ENCODE results near the gene KIF18B. TPM values are rescaled to one million over a fixed set of nuclear protein-coding genes. Genes with fewer than 3 reads are reported as not detected.

The KIF18B gene
- total and polyA plus RNA-seq, 7 donors: 0.01 to 0.17 (median 0.07) TPM; not detected in 2

DNA sequence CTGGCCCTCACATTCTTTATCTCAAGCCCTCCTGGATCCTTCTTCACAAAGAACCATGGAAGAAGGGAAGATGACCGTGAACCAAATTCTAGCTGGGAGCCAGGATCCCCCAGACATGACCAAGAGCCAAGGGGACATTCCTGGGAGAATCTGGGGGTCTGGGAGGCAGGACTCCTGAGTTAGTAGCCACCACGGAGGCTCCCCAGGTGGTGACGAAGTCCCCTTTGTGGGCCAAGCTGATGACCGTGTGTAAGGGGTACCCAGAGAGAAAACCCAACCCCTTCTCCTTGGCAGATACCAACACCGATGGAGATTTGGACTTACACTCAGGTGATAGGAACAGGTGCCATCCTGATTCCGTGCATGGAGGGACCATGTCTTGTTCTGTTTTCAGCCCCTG, 25.4 kb downstream of the KIF18B start:
- no peaks in the 10 kb centered on the region for H3K4me1 ChIP-seq
- DNase-seq (no peak), ATAC-seq (no peak)
- intact Hi-C loops (cut with DNase I): loop anchor here in 1 of 2 donors (5.0 to 10.0 kb wide), 2 partner anchors 210 to 273 kb away; partner anchors contain the start of gene PLCD3
- 80 to 87% (median 80%) methylated on average over 6 of the region's 6 CpGs for WGBS, 3 donors
- no peaks in the 10 kb centered on the region for H3K9me3 ChIP-seq
- no peaks in the 10 kb centered on the region for H3K36me3 ChIP-seq (ENCODE audit: insufficient read depth in 1 of 2, low read depth in 1 of 2)
- H3K27me3 ChIP-seq (ENCODE audit: insufficient read depth in 3 of 3, low read length in 2 of 3): no peaks in the 10 kb centered on the region
- no peak overlapping the region for H3K4me3 ChIP-seq
- H3K27ac ChIP-seq: no peak overlapping the region
- TF ChIP-seq, protein P1, sequence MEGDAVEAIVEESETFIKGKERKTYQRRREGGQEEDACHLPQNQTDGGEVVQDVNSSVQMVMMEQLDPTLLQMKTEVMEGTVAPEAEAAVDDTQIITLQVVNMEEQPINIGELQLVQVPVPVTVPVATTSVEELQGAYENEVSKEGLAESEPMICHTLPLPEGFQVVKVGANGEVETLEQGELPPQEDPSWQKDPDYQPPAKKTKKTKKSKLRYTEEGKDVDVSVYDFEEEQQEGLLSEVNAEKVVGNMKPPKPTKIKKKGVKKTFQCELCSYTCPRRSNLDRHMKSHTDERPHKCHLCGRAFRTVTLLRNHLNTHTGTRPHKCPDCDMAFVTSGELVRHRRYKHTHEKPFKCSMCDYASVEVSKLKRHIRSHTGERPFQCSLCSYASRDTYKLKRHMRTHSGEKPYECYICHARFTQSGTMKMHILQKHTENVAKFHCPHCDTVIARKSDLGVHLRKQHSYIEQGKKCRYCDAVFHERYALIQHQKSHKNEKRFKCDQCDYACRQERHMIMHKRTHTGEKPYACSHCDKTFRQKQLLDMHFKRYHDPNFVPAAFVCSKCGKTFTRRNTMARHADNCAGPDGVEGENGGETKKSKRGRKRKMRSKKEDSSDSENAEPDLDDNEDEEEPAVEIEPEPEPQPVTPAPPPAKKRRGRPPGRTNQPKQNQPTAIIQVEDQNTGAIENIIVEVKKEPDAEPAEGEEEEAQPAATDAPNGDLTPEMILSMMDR (IDR thresholded peaks at IDR 0.05): no peak

DNA sequence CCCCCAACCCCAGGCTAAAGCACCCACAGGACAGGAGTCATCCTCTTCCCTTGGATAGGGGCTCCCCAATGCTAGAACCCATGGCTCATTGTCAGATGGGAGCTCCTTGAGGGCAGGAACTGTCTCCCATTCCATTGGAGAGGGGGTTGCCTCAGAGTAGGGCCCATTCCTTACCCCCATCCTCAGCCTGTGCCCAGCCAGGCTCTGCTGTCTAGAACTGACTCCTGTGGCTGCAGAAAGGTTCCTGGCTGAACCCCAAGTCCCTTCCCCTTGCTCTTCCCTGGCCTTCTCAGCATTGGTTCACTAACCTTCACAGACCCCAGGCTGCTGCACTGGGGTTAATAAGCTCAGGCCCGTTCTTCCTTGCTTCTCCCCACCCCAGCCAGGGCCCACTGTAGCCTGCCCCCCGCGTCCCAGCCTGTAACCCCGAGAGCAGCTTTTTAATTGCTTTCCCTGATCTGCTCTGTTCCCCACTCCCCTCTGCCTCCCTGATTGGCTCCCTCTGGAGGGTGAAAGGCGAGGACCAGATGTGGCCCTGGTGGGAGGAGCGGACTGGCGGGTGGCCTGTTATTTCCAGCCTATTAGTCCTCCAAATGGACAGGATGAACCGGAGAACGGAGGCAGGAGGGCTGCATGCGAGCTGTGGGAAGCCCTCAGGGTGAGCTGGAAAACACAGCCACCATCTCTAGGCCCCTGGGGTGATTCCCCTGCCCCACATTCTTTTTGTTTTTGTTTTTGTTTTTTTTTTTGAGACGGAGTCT, 26.3 kb downstream of the KIF18B start:
- intact Hi-C loops (cut with DNase I): loop anchor here (2.0 to 10.0 kb wide), 4 partner anchors 99 to 273 kb away; partner anchors contain the start of gene PLCD3 (in 2 of the 2)
- DNase-seq (no peak), ATAC-seq (no peak)
- Histone ChIP-seq H3K4me1 (no peaks in the 10 kb centered on the region), H3K36me3 (ENCODE audit: insufficient read depth in 1 of 2, low read depth in 1 of 2) (no peaks in the 10 kb centered on the region), H3K27ac (no peak overlapping the region), H3K27me3 (ENCODE audit: insufficient read depth in 3 of 3, low read length in 2 of 3) (no peaks in the 10 kb centered on the region), H3K9me3 (no peaks in the 10 kb centered on the region), H3K4me3 (no peak overlapping the region)
- TF ChIP-seq, protein P1 (IDR thresholded peaks at IDR 0.05): no peak
- WGBS, 3 donors: 61 to 69% (median 62%) methylated on average over 11 of the region's 11 CpGs

DNA sequence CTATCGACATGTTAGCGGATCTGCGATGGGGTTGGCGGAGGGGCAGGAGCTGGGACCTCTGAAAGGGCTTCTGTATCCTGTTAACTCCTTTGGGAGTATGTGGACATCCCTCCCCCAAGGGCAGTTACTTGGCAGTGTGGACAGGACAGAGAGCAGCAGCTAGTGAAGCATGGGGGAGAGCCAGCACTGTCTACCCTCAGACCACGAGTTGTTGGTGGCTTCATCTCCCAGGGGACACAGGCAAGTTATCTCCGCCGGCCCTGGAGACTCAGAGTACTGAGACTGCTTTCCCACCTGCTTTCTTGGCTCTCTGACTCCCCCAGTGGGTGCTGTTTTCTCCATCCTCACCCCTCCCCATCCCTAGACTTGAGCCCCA, 27.0 kb downstream of the KIF18B start:
- no peak for DNase-seq
- 59 to 69% (median 65%) methylated on average over 7 of the region's 7 CpGs for WGBS, 3 donors

DNA sequence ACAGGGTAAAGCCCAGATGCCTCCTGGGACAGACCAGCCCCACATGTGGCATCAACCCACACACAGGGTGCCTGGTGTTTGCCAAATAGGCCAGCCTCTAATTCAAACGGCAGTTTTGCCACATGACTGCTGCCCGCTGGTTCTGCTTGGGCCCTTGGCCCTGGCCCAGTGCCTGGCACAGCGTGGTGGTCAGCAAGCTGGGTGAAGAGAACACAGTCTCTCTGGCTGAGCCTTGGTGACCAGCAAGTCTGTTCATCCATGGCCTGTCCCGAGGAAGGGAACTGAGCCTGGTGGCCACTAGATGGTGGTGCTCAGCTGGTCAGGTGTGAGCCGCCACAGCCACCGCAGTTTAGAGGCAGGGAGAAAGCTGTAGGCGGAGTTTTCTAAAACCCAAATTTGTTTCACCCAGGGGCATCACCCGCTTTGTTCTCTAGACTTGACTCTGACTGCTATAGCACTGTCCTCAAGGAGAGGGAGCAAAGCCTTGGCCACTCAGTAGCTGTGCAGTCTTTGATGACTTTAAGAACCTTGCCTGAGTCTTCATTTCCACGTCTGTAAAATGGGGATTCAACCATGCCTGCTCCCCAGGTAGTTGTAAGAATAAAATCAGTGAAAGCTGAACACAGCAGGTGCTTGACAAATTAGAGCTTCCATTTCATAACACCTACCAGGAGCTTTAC, 27.5 kb downstream of the KIF18B start:
- H3K9me3 ChIP-seq: no peaks in the 10 kb centered on the region
- 9 to 11% (median 9%) methylated on average over 9 of the region's 9 CpGs for WGBS, 3 donors
- TF ChIP-seq, protein P1 (IDR thresholded peaks at IDR 0.05): peak; percentile 83
- H3K36me3 ChIP-seq (ENCODE audit: insufficient read depth in 1 of 2, low read depth in 1 of 2): no peaks in the 10 kb centered on the region
- intact Hi-C loops (cut with DNase I): loop anchor here (1.0 to 10.0 kb wide), 7 partner anchors 98 to 275 kb away; partner anchors contain the start of gene PLCD3 (in 2 of the 2)
- H3K27ac ChIP-seq: no peak overlapping the region
- no peak overlapping the region for H3K4me3 ChIP-seq
- ATAC-seq (peak; percentile 92 to 98 (median 96)), DNase-seq (peak; percentile 79 to 86)
- H3K27me3 ChIP-seq (ENCODE audit: insufficient read depth in 3 of 3, low read length in 2 of 3): peaks cover 0 to 3% (median 0%) of the 10 kb centered on the region in 3 donors
- H3K4me1 ChIP-seq: no peaks in the 10 kb centered on the region

More for the DNA sequence above, 27.0 kb downstream of the KIF18B start:
- ATAC-seq: no peak
- intact Hi-C loops (cut with DNase I): loop anchor here (1.0 to 10.0 kb wide), 7 partner anchors 98 to 274 kb away; partner anchors contain the start of gene PLCD3 (in 2 of the 2)
- no peaks in the 10 kb centered on the region for H3K27me3 ChIP-seq (ENCODE audit: insufficient read depth in 3 of 3, low read length in 2 of 3)
- no peak overlapping the region for H3K4me3 ChIP-seq
- no peaks in the 10 kb centered on the region for H3K9me3 ChIP-seq
- H3K27ac ChIP-seq: no peak overlapping the region
- H3K36me3 ChIP-seq (ENCODE audit: insufficient read depth in 1 of 2, low read depth in 1 of 2): no peaks in the 10 kb centered on the region
- no peaks in the 10 kb centered on the region for H3K4me1 ChIP-seq
- TF ChIP-seq, protein P1 (IDR thresholded peaks at IDR 0.05): no peak
